RWPE2 (cell line): ENCODE data around the gene DTNBP1.

ENCODE experiments used
- ATAC-seq: fragments of 200-7000 bp; cut with Tn5 transposase; 3 replicates; pipeline ENCODE4 v1.9.1; 2021; ENCODE audit warnings: low read depth
- DNase-seq: peaks from one replicate; pipeline ENCODE4 v3.0.0-alpha.2; 2020; ENCODE audit warnings: low spot score
- H3K27ac ChIP-seq: fragments of 450-650 bp; 2 replicates; pipeline ENCODE4 v1.5.1; 2017; ENCODE audit warnings: mild to moderate bottlenecking; ENCODE audit not compliant: poor library complexity, severe bottlenecking
- H3K27me3 ChIP-seq: fragments of 250-450 bp; sonication (Bioruptor Pico); 2 replicates; pipeline ENCODE4 v1.5.1; 2021; ENCODE audit warnings: mild to moderate bottlenecking, moderate library complexity; ENCODE audit not compliant: insufficient read depth, poor library complexity, severe bottlenecking
- H3K36me3 ChIP-seq: fragments of 250-450 bp; sonication (Bioruptor Pico); 2 replicates; pipeline ENCODE4 v1.5.1; 2020; ENCODE audit warnings: low read depth, mild to moderate bottlenecking, moderate library complexity
- H3K4me1 ChIP-seq: fragments of 250-450 bp; sonication (Bioruptor Pico); 2 replicates; pipeline ENCODE4 v1.5.1; 2021; ENCODE audit warnings: mild to moderate bottlenecking, moderate library complexity; ENCODE audit not compliant: insufficient read depth, poor library complexity, severe bottlenecking
- H3K4me3 ChIP-seq: fragments of 250-450 bp; sonication (Bioruptor Pico); 2 replicates; pipeline ENCODE4 v1.5.1; 2021; ENCODE audit warnings: mild to moderate bottlenecking, moderate library complexity; ENCODE audit not compliant: severe bottlenecking
- H3K9me3 ChIP-seq: fragments of 250-450 bp; sonication (Bioruptor Pico); 2 replicates; pipeline ENCODE4 v1.5.1; 2021; ENCODE audit warnings: mild to moderate bottlenecking, moderate library complexity; ENCODE audit not compliant: severe bottlenecking
- CTCF ChIP-seq: fragments of 450-650 bp; IDR thresholded peaks from one replicate; pipeline ENCODE4 v1.5.1; 2017; ENCODE audit warnings: mild to moderate bottlenecking, moderate library complexity; ENCODE audit not compliant: poor library complexity, severe bottlenecking

DTNBP1 gene

GRCh38 chr6:15511248-15512125, 151.3 kb downstream of the DTNBP1 start:
- Histone ChIP-seq H3K4me1 (no peaks in the 10 kb centered on the region), H3K27me3 (no peaks in the 10 kb centered on the region), H3K4me3 (no peak overlapping the region), H3K9me3 (no peaks in the 10 kb centered on the region), H3K36me3 (peaks cover 46% of the 10 kb centered on the region), H3K27ac (no peak overlapping the region)
- ATAC-seq, result no peak
- no peak for DNase-seq
- TF ChIP-seq CTCF, result no peak

GRCh38 chr6:15510536-15511247, 152.1 kb downstream of the DTNBP1 start:
- no peak for TF ChIP-seq CTCF
- Histone ChIP-seq H3K9me3 (no peaks in the 10 kb centered on the region), H3K4me1 (no peaks in the 10 kb centered on the region), H3K36me3 (peaks cover 51% of the 10 kb centered on the region), H3K4me3 (no peak overlapping the region), H3K27me3 (no peaks in the 10 kb centered on the region), H3K27ac (no peak overlapping the region)
- DNase-seq, result no peak
- no peak for ATAC-seq

GRCh38 chr6:15510121-15510520, 152.7 kb downstream of the DTNBP1 start:
- Histone ChIP-seq H3K4me3 (no peak overlapping the region), H3K27ac (no peak overlapping the region), H3K4me1 (peaks cover 3% of the 10 kb centered on the region), H3K36me3 (peaks cover 55% of the 10 kb centered on the region), H3K27me3 (no peaks in the 10 kb centered on the region), H3K9me3 (no peaks in the 10 kb centered on the region)
- TF ChIP-seq CTCF, result no peak
- DNase-seq (no peak), ATAC-seq (no peak)

- Histone ChIP-seq H3K4me3 (no peak overlapping the region), H3K36me3 (peaks cover 55% of the 10 kb centered on the region), H3K4me1 (peaks cover 8% of the 10 kb centered on the region), H3K9me3 (no peaks in the 10 kb centered on the region), H3K27me3 (no peaks in the 10 kb centered on the region), H3K27ac (no peak overlapping the region)
- ATAC-seq, result no peak
- DNase-seq, result no peak
- TF ChIP-seq CTCF, result no peak
These were observed 153.4 kb downstream of the DTNBP1 start for GRCh38 chr6:15509335-15509933.
